ENCODE data around the gene RAB11A. TPM values are rescaled to one million over a fixed set of nuclear protein-coding genes. Genes with fewer than 3 reads are reported as not detected.

Gene RAB11A
- total and polyA plus RNA-seq, 9 of the 15 experiments (the other 6 are each of a cell fraction or from before 2014, with no cell fraction given) = 129 to 369 (median 245) TPM

- TF ChIP-seq PHF20 (IDR thresholded peaks at IDR 0.05; ENCODE audit: partially characterized antibody) (peak; percentile 42), CCAR2 (IDR thresholded peaks at IDR 0.05; ENCODE audit: low read depth, low read length) (no peak), ZBTB11 (CRISPR knock-in tag; IDR thresholded peaks at IDR 0.05) (peak in 1 of 3 experiments; percentile 76; a peak in 2 of 6 replicates), ZSCAN32 (CRISPR knock-in tag; IDR thresholded peaks at IDR 0.05) (no peak), KHSRP (IDR thresholded peaks at IDR 0.05) (no peak), AFF4 (CRISPR knock-in tag; IDR thresholded peaks at IDR 0.05) (no peak), SP1 (CRISPR knock-in tag; IDR thresholded peaks at IDR 0.05) (no peak), ZFPM2 (CRISPR knock-in tag; IDR thresholded peaks at IDR 0.05) (no peak), BHLHE40 (IDR thresholded peaks at IDR 0.05; ENCODE audit: low read length) (no peak), TCF15 (CRISPR knock-in tag; IDR thresholded peaks at IDR 0.05) (no peak), KAT8 (IDR thresholded peaks at IDR 0.05; ENCODE audit: low read depth) (no peak), MBD2 (IDR thresholded peaks at IDR 0.05; ENCODE audit: borderline replicate concordance, low read depth) (no peak), ZFP36 (IDR thresholded peaks at IDR 0.05; ENCODE audit: low read depth, low read length, partially characterized antibody) (no peak), ZNF263 (CRISPR knock-in tag; IDR thresholded peaks at IDR 0.05; ENCODE audit: borderline replicate concordance) (no peak), ZSCAN29 (IDR thresholded peaks at IDR 0.05) (no peak), CEBPG (CRISPR knock-in tag; IDR thresholded peaks at IDR 0.05) (no peak), CEBPG (tag; conservative IDR thresholded peaks at IDR 0.05 in 1 of 2, IDR thresholded peaks at IDR 0.05 in 1 of 2) (no peak; a peak in 1 of 4 replicates), NCOA6 (IDR thresholded peaks at IDR 0.05) (no peak)
- TF ChIP-seq, protein P1, sequence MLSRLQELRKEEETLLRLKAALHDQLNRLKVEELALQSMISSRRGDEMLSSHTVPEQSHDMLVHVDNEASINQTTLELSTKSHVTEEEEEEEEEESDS (CRISPR knock-in tag; IDR thresholded peaks at IDR 0.05) = no peak
Observed at GRCh38 chr15:65832549-65833364, 36.5 kb upstream of the RAB11A start (continued).

All from K562 (cell line).